GM12875 (cell line): Measurements from ENCODE around the gene PRDM2.
"Not testable (repeated sequence)": the region's sequence is repeated elsewhere in the genome, so short reads cannot be mapped to it uniquely, and the experiment has no call there.

Experiments used
- H3K4me3 ChIP-seq: one replicate; pipeline ENCODE4 v1.5.1; 2011; ENCODE audit warnings: low read depth, low read length, control low read depth
- TF ChIP-seq, protein P1 (sequence below): IDR thresholded peaks from 2 replicates; pipeline ENCODE4 v1.5.1; 2011; ENCODE audit warnings: low read depth, mild to moderate bottlenecking, control low read depth, inconsistent platforms, low read length, moderate library complexity, borderline replicate concordance; ENCODE audit not compliant: insufficient read depth

Gene PRDM2

DNA sequence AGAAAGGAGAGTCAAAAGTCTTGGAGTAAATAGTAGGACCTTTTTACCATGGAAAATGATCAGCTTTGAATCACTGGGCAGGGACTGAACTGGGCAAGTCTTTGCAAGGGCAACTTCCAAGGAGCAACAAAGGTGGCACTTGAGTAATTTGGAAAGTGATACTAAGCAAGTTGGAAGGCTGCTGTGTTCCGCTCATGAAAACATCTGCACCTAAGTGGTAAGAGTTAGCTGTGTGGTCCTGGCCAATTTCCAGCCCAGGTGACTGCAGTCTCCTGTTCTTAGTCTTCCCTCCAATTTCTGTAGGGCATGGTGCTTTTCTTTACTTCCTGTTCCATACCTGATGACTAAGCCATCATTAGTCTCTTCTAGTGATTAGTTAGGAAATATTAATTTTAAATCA is 35.5 kb upstream of the PRDM2 start:
- H3K4me3 ChIP-seq, result no peak overlapping the region
- TF ChIP-seq, protein P1, sequence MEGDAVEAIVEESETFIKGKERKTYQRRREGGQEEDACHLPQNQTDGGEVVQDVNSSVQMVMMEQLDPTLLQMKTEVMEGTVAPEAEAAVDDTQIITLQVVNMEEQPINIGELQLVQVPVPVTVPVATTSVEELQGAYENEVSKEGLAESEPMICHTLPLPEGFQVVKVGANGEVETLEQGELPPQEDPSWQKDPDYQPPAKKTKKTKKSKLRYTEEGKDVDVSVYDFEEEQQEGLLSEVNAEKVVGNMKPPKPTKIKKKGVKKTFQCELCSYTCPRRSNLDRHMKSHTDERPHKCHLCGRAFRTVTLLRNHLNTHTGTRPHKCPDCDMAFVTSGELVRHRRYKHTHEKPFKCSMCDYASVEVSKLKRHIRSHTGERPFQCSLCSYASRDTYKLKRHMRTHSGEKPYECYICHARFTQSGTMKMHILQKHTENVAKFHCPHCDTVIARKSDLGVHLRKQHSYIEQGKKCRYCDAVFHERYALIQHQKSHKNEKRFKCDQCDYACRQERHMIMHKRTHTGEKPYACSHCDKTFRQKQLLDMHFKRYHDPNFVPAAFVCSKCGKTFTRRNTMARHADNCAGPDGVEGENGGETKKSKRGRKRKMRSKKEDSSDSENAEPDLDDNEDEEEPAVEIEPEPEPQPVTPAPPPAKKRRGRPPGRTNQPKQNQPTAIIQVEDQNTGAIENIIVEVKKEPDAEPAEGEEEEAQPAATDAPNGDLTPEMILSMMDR, result no peak

DNA sequence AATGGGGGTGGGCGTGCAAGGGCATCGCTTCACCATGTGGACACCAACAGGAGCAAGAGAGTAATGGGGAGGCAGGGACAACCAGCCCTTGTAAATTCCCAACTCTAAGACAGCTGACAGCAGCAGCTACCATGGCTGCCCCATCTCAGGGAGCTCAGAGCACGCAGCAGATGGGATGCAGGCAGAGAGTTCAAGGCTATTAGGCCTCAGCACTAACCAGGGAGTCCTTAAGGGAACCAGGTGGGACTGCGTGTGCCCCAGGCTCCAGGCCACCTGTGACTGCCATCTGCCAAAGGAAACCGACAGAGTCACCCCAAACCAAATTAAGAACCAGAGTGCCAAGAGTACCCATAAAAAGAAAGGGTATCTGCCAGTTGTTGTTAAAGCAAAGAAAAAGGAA is 33.7 kb upstream of the PRDM2 start:
- TF ChIP-seq, protein P1, result no peak
- H3K4me3 ChIP-seq, result no peak overlapping the region

DNA sequence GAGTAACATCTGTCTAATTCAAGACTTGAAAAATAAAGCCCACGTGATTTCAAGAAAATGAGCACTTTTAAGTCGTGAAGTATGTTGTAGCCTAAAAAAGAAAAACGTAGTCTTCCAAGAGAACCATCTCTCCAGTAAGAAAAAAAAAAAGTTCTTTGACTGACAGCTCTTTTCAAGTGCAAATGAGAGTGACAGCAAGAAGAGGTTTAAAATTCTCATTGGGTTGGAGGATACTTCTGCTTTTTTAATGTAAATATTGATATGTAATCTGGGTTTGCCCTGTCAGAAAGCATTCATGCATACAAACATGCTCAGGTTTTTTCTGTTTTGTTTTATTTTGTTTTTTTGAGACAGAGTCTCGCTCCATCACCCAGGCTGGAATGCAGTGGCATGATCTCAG is 32.3 kb upstream of the PRDM2 start:
- no peak overlapping the region for H3K4me3 ChIP-seq
- TF ChIP-seq, protein P1, result no peak

DNA sequence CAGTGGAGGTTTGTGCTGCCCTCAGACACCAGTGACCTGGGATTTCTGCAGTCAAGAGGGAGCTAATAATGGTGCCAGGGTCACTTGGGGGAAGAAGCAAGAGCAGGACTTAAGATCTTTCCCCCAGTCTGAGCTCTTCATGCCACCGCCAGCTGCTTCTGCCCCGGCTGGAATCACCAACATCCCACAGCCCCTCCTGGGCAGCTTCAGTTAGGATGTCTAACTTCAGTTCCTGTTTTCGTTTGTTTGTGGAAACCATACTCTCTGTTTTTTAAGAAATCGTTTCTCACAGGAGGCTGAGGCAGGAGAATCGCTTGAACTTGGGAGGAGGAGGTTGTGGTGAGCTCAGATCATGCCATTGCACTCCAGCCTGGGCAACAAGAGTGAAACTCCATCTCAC is 25.6 kb upstream of the PRDM2 start:
- no peak overlapping the region for H3K4me3 ChIP-seq
- TF ChIP-seq, protein P1, result no peak

DNA sequence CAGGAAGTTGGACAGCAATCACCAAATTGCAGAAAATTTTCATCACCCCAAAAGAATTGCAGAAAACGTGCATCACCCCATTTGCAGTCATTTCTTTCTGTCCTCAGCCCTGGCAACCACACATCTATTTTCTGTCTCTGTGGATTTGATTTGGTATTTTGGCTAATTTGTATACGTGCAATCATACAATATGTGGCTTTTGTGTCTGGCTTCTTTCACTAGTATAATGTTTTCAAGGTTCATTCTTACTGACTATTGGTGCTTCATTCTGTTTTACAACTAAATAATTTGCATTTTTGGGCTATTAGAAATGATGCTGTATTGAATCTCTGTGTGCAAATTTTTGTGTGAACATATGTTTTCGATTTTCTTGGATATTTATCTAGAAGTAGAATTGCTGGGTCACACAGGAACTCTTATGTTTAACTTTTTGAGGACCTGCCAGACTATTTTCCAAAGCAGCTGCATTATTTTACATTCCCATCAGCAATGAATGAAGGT is 24.8 kb upstream of the PRDM2 start:
- TF ChIP-seq, protein P1, result no peak
- no peak overlapping the region for H3K4me3 ChIP-seq

DNA sequence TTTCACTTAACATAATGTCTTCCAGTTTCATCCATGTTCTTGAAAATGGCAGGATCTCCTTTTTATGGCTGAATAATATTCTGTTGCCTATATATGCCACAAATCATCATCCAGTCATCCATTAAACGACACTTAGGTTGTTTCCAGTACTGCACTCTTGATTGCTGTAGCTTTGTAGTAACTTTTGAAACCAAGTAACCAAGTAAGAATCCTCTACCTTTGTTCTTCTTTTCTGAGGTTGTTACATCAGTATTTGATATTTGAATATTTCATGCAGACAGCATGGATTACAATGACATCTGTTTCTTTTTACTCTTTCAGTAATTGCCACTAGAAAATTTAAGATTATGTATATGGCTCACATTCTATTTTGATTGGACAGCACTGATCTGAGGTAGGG is 22.1 kb upstream of the PRDM2 start:
- no peak overlapping the region for H3K4me3 ChIP-seq
- TF ChIP-seq, protein P1, result no peak

DNA sequence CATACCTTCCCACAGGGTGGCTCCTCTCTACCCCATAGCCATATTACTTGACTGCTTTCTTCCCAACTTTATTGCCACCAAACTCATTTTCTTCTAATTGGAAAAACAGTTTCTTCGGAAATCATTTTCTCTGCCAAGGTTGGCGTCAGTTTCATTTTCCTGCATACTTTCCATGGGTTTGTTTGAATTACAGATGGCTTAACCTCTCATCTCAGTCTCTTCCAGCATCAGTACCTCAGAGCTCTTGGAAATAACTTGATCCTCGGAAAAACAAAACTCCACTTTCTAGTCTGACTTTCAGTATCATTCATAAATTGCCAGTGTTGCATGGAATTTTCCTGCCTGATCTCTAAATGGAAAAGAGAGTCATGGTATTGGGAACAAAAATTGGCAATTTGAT is 20.3 kb upstream of the PRDM2 start:
- TF ChIP-seq, protein P1, result no peak
- H3K4me3 ChIP-seq, result no peak overlapping the region

DNA sequence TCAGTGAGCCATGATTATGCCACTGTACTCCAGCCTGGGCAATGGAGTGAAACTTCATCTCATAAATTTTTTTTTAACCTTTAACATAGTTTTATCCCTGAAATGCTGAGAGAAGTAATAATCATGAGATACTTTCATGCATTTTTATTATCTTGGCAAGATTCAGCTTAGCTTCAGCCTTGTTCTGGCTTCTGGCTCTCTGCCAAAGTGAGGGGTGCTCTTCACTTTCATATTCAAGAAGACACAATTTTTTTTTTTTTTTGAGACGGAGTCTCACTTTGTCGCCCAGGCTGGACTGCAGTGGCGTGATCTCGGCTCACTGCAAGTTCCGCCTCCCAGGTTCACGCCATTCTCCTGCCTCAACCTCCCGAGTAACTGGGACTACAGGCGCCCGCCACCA is 19.4 kb upstream of the PRDM2 start:
- H3K4me3 ChIP-seq, result not testable (repeated sequence)
